ENCODE results near the gene PGA4.
"Not testable (repeated sequence)": the region's sequence is repeated elsewhere in the genome, so short reads cannot be mapped to it uniquely, and the experiment has no call there.

Gene PGA4

DNA sequence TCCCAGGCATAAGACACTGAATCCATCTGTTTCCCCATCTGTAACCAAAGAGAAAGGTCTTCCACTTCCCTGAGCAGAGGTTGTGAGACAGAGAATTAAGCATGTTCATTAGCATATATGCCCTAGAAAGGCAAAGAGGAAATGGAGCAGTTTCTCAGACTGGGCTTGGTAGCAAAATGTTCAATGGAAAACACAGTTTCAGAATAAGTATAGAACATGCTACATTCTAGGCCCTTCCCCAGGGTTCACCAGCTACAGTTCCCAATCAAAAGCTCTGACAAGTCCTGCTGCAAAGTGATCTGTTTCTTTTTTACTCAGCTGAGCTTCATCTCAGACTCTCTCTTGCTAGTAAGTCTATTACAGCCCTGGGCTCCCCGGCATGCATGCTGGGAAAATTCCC lies 30.2 kb downstream of the PGA4 start:
- not testable (repeated sequence) for DNase-seq

DNA sequence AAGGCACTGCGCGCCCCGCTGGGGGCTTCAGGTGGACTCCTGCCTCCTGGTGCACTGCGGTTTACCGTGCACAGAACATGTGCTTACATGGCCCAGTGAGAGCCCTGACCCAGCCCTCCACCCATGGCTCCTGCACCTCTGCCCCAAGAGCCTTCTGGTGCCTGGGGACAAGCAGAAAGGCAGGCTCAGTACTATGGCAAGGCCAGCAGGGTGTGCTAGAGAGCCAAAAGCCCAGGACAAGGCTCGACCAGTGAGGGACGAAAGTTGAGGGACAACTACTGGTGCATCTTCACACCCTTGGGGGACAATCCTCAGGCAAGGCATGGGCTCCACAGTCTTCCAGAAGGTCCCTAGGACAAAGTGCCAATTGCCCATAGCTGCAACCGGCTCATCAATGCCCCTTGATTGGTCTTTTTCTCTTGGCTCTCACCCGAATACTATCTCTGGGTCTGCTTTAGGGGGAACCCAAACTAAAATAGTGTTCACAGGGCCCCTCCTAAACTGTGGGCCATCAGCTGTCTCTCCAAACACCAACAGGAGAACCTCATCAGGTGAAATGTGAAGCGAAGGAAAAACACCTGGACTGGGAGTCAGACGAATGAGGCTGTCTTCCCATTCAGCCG lies 32.4 kb downstream of the PGA4 start:
- peak; percentile 47 for DNase-seq

DNA sequence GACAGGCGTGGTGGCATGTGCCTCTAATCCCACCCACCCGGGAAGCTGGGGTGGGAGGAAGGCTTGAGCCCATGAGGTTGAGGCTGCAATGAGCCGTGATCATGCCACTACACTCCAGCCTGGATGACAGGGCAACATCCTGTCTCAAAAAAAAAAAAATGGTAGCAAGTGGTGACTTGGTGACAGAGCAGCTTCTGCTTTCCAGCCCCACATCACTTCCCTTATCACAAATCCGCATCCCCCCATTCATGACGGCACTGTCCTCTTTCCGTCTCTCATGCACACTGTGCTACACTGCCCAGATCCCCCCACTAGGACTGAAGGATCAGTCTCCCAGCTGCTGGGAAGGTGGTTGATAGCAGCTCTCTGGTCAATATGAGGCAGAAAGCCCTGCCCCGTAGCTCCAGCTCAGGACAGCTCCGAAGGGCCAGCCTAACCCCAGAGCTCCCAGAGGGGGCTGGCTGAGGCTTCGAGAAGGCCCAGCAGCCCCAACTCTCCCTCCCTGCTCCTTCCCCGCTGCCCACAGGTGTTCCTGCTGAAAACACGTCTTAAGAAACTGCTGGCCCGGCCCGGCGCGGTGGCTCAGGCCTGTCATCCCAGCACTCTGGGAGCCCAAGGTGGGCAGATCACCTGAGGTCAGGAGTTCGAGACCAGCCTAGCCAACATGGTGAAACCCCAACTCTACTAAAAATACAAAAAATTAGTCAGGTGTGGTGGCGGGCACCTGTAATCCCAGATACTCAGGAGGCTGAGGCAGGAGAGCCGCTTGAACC lies 34.7 kb downstream of the PGA4 start:
- no peak for DNase-seq

DNA sequence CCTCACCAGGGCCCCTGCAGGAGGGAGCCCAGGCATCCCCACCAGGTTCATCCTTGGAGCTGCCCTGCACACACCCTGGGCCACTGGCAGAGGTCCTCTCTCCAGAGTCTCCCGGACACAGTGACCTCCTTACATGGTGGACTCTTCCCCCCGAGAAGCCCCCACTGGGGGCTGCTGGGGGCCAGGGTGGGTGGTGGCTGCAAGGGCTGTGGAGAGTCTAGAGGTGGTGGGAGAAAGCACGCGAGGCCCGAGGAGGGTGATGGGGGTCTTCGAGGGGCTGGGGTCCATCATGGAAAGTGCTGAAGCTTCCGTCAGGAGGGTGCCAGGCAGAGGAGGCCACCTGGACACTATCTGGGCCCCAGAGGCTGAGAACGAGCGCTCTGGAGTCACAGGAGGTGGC lies 36.4 kb downstream of the PGA4 start:
- no peak for DNase-seq

DNA sequence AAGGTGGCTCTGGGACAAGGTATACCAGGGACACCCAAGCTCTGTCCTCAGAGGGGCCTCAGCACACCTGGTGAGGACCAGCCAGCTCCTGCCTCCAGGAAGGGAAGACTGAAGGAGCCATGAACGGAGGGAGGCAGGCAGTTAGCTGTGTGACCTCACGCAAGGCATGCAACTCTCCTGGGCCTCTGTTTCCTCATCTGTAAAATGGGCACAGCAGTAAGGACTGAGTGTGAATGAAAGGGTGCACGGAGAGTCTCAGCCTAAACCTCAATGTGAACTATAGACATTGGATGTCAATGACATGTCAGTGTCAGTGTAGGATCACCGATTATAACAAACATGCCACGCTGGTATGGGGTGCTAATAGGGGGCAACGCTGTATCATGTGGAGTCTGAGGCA lies 37.2 kb downstream of the PGA4 start:
- DNase-seq = no peak

DNA sequence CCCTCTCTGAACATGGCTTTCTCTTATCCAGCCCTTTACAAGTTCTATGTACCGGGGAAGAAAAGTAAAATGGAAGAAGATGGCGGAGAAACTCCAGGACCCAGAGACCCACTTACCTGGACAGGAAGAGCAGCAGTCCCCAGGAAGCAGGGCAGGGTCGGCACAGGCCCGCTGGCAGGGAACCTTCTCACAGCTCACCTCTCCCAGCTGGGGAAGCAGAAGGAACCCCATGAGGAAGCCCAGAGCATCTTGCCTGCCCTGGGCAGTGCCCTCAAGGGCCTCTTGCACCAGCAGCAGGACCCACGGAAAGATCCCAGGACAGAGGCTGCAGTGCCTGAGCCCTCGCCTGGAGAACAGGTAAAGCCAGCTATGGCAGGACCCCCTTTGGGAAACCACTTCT lies 42.2 kb downstream of the PGA4 start:
- DNase-seq = no peak

DNA sequence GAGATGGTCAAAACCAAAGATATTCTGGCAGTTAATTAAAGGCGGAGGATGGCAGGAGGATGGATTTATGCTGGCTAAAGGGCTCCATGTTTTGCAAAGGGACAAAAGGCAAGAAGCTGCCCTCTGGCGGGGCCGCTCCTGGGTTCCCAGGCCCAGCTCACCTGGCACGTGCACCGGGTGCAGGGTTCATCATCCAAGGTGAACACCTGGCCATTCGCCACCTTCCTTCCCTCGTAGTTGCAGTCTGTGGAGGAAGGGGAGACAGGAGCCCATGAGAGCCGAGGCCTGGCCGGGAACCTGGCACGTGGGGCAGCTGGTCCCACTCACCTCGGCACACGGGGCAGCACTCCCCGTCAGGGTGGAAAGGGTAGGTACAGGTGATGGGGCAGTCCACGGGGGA lies 42.6 kb downstream of the PGA4 start:
- no peak for DNase-seq

DNA sequence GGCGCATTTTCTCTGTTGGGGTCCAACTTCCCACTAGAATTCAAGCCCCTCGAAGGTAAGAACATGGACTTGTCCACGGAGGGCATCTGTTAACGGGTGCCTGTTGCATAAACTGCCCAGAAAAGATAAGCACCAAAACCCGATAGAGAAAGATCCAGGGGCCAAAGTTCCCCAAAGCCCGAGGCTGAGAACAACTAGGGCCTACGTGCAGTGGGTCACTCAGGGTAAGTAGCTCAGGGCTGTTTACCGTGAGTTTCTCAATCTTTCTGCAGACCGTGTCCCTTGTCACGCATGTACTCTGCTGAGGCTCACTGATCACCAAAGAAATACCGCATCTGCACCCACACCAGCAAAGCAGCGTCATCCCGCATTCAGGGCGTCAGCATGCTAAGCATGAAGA lies 43.2 kb downstream of the PGA4 start:
- no peak for DNase-seq

DNA sequence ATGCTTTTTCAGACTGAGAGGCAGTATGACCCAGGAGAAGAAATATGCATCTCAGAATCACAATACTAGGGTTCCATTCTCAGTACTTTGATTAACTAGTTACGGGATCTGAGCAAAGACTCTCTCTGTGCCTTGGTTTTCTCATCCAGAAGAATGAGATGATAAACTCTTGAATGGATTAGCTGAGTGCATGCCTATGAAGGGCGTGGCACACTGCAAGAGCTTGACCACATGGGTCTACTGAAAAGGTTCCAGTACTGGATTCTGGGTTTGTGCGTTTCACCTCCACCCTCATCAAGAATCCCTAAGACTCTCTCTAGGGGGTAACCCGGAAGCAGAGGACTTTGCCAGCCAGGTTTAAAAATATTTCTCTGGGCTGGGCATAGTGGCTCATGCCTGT lies 44.5 kb downstream of the PGA4 start:
- DNase-seq = no peak

DNA sequence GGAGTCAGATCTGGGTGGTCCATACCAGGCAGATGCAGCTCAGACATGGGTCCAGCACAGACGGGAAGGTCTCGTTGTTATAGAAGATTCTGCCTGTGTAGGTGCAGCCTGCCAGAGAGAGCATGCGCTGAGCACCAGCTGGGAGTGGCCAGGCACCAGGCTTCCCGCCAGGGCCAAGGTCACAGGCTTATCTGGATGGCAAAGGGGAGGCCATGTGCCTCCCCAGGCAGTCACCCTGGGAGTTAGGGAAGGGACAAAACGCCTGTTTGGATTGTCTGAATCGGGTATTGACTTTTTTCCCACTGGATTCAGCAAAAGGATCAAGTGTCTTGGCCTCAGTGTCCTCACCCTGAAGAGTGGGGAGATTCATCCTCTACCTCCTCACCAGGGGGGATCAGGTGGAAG lies 45.3 kb downstream of the PGA4 start:
- no peak for DNase-seq

DNA sequence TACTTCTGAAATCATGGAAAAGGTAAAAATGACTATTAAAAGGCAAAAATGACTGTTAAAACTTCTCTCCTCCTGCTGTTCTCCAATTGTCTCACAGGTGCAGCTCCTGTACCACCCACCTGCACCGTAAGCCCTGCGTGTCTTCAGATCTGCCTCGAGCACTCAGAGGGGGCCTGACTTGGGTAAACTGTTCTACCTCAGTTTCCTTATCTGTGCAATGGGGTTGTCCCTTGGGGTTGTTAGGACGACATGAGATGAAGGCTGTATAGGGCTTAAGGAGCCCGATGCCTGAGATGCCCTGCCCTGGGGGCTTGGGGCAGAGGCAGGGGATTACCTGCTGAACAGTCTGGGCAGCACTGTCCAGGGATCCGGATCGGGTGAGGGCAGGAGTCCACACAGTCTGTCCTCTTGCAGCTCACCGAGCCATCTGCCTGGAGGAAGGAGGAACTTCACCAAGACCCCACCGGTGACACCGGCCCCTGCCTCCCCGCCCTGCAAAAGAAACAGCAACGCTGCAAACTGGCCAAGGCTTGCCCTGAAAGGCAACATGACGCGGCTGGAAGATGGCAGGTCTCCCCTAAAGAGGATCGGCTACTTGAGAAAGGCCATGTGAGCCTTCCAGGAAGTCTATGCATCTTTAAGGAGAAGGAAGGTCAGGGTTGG lies 46.6 kb downstream of the PGA4 start:
- no peak for DNase-seq

DNA sequence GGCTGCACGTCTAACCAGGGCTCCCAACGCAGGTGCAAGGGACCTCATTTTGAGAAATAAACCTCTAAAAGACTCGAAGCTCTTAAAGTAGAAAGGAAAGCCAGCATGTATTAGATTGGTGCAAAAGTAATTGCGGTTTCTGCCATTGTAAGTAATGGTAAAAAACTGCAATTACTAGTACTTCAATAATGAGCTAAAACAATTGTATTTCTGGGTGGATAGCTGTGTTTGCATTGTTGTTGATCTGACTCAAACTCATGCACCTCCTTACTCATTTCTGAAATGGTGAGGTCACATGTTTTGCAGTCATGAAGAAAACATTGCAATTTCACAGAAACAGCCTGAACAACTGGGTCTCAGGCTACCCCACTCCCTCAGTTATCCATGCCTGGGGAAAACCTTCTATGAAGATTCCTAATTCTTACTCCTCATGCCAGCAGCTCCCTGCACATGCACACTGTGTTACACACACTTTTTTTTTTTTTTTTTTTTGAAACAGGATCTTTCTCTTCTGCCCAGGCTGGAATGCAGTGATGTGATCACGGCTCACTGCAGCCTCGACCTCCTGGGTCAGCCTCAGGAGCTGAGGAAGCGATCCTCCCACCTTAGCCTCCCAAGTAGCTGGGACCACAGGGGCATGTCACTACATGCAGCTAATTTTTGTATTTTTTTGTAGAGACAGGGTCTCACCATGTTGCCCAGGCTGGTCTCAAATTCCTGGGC lies 48.4 kb downstream of the PGA4 start:
- no peak for DNase-seq

DNA sequence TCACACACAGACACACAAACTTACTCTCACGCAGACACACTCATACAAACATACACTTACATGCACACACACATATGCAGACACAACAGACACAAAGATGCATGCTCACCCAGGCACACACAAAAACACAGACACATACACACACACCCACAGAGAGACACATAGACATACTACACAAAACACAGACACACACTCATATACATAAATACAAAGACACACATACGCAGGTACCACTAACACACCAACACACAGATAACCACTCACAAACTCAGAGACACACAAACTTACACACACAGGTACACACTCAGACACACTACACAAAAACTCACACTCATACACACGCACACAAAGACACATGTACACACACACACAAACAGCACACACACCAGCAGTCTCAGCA lies 50.6 kb downstream of the PGA4 start:
- DNase-seq = no peak

DNA sequence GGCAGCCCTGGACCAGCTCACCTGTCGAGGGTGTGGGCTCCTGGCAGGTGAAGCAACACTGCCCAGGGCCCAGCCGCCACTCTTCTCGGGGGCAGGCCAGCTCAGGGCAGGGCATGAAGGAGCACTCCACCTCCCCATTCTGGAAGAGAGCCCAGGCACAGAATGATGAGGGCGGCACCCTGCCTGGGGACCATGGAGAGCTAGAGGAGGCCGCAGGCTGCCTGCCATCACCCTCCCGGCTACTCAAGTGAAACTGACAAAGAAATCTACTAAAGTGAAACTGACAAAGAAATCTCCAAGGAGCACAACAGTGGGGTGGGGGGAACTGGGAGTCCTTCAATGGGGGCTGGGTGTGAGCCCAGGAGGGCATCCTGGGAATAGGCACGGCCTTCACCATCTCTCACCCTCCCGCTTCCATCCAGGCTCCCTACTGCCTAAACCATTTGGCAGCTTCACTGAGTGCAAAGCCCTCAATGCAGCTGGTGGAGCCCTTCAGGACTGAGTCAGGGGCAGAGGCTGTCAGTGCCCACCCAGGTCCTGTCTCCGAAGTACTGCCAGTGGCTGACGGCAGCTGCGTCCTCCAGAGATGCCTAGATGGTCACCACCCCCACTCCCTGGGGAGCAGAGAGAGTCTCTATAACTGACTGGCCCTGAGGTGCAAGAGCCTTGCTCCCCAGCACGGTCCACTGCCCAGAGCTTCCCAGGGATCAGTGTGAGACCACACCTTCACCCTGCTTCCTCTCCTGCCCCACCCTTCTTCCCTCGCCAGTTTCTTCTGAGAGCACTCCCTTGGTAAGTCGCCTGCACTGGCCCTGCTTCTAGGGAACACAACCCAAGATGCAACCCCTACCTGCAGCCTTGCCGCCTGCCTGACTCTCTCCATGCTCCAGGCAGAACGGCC lies 51.3 kb downstream of the PGA4 start:
- no peak for DNase-seq

DNA sequence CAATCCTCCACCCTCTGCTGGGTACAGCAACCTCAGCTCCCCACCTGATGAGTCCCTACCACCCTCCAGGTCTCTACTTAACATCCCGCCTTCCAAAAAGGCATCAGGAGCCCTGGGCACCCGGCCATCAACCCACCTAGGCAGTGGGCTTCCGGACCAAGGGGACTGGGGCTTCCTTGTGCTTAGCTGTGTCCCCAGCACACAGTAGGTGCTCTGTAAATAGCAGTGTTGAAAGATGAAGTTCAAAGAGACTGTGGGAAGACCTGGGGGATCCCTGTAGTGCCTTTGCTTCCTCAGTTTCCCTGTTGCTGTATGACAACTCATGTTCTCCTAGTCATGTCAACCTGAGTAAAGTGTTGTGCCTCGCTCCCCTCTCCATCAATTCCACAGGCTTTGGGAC lies 51.9 kb downstream of the PGA4 start:
- DNase-seq = no peak

DNA sequence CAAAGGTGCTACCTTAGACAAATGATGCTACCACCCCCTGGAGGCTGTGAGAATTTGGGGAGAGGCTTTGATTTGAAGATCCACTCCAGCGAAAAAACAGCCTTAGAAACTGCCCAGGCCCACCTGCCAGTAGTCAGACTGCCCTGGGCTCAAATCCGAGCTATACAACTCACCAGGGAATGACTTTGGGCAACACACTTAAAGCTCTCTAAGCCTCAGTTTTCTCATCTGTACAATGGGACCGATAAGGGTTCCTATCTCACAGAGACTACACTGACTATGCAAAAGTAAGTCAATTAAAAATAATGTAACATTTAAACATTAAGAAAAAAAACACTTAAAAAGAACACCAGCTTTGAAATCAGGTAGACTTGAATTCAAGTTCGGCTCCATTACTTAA lies 53.0 kb downstream of the PGA4 start:
- DNase-seq = no peak

DNA sequence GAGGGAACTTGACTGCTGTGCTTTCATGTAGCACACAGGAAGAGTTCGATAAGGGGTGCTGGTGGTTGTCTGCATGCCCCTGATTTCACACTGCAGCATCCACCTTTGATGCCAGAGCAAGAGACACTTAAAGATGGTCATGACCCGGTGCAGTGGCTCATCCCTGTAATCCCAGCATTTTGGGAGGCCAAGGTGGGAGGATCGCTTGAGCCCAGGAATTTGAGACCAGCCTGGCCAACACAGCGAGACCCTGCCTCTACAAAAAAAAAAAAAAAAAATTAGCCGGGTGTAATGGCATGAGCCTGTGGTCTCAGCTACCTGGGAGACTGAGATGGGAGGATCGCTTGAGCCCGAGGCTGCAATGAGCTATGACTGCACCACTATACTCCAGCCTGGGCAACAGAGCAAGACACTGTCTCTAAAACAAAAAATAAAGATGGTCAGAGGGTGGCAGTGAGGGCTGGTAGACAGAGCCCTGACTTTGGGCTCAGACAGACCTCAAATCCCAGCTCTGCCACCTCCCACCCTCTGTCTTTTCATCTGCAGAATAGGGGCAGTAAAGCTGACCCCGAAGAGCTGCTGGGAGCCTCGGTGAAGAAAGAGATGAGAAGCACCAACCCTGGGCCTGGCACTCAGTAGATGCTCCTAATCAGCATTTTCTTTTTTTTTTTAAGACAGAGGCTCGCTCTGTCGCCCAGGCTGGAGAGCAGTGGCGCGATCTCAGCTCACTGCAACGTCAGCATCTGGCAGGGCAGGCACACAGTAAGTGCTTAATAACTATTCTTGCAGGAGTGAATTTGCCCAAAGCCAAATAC lies 55.2 kb downstream of the PGA4 start:
- DNase-seq = no peak

DNA sequence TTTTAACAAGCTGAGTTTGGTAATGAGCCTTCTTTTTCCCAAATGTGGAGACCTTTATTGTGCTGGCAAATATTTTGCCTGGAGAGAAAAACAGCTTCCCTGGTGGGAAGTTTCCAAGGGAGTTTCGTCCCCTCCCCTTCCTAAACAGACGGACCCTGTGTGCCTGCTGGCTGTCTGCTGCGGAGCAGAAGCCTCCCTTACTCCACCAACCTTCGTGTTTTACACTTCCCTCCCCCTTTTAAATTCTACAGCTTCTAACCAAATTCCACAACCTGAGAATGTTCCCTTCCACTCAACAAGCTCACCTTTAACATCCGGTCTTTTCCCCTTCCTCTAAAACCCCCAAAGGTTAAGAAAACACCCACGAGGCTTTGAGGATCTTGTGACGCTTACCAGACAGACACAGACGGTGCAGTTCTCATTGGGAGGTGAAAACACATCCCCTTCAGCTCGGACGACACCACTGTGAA lies 55.9 kb downstream of the PGA4 start:
- no peak for DNase-seq

DNA sequence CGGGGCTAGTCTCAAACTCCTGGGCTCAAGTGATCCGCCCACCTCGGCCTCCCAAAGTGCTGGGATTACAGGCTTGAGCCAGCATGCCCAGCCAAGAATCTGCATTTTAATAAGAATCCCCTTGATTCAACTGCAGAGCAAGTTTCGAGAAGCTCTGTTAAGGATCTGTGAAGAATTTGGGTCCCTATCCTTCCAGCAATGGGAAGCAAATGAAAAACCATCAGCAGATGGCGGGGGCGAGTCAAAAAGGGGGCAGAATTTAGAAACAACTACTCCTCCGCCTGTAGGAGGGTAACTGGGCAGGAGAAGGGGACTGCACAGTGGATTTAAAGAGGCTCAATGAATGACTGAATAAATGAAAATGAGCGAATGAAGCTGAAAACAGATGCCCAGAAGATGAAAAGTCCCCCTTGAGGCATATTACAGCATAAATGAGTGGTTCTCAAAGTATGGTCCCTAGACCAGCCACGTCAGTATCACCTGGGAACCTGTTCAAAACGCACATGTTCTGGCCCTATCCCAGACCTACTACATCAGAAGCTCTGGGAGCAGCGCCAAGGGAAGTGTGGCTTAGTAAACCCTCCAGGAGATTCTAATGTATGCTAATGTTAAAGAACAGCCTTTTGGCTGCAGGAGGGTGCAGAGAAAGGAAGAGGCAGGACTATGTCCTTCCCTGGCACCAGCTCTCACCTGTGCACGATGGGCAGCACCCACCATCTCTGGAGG lies 58.0 kb downstream of the PGA4 start:
- DNase-seq = no peak

DNA sequence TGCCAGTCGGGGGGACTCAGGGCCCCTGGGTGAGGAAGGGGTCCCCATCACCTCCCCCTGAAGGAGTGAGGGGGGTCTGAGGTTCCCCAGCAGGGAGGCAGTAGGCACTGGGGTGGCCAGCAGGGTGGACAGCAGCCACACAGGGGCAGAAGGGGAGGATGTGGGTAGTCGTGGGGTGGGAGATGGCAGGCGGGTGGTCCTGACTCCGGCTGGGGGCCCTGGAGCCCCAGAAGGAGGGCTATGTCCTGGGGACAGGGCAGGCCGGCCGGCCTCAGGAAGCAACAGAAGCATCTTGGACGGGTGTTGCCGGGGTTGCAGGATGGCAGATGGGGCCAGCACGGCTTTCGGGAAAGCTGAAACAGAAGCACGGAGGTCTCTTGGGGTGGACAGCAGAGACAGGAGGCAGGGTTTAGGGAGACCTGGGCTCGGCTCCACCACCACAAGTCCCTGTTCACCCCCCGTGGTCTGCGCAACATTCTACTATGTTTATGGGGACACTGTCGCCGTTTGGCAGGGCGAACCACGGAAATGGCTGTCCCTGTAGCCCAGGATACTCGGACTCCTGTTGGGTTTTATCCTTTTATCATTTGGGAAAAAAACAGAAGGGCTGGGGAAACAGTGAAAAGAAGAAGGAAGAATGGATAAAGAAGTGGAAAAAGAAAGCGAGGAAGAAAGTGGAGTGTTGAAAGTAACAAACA lies 58.9 kb downstream of the PGA4 start:
- DNase-seq = no peak
